ENCODE results near the gene GCSAML.

GCSAML gene

GRCh38 chr1:247540581-247540980, 8.4 kb upstream of the GCSAML start:
- TF ChIP-seq, protein P1, sequence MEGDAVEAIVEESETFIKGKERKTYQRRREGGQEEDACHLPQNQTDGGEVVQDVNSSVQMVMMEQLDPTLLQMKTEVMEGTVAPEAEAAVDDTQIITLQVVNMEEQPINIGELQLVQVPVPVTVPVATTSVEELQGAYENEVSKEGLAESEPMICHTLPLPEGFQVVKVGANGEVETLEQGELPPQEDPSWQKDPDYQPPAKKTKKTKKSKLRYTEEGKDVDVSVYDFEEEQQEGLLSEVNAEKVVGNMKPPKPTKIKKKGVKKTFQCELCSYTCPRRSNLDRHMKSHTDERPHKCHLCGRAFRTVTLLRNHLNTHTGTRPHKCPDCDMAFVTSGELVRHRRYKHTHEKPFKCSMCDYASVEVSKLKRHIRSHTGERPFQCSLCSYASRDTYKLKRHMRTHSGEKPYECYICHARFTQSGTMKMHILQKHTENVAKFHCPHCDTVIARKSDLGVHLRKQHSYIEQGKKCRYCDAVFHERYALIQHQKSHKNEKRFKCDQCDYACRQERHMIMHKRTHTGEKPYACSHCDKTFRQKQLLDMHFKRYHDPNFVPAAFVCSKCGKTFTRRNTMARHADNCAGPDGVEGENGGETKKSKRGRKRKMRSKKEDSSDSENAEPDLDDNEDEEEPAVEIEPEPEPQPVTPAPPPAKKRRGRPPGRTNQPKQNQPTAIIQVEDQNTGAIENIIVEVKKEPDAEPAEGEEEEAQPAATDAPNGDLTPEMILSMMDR (conservative IDR thresholded peaks at IDR 0.05; ENCODE audit: low read depth, low read length) = no peak
- H3K4me3 ChIP-seq (ENCODE audit: low read depth, low read length) = no peak overlapping the region
- no peak for DNase-seq (ENCODE audit: low read depth)

DNA sequence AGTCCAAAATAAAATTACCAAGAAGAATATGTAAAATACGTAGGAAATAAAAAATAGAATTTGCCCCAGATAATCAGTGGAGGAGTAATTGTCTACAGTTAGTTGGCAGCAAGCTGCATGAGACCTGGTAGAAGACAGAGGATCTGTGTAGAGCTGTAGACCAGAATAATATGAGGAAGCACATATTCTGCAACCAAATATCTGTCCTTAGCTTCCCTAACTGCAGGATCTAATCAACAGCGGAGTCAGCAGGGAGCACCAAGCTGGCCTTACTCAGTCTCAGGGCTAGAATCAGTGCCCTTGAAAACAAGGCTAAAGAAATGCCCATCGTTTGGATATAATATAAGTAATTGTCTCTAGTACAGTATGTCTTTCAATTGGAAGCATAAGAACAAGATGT, 6.1 kb upstream of the GCSAML start:
- DNase-seq (ENCODE audit: low read depth) = no peak
- no peak overlapping the region for H3K4me3 ChIP-seq (ENCODE audit: low read depth, low read length)
- TF ChIP-seq, protein P1 (conservative IDR thresholded peaks at IDR 0.05; ENCODE audit: low read depth, low read length) = no peak

- TF ChIP-seq, protein P1 (conservative IDR thresholded peaks at IDR 0.05; ENCODE audit: low read depth, low read length) = no peak
- DNase-seq (ENCODE audit: low read depth) = no peak
- no peak overlapping the region for H3K4me3 ChIP-seq (ENCODE audit: low read depth, low read length)
Observed at GRCh38 chr1:247548092-247548491, 842 bp upstream of the GCSAML start.

- H3K4me3 ChIP-seq (ENCODE audit: low read depth, low read length) = no peak overlapping the region
- TF ChIP-seq, protein P1 (conservative IDR thresholded peaks at IDR 0.05; ENCODE audit: low read depth, low read length) = no peak
Observed at GRCh38 chr1:247551721-247552120, 2.8 kb downstream of the GCSAML start.

DNA sequence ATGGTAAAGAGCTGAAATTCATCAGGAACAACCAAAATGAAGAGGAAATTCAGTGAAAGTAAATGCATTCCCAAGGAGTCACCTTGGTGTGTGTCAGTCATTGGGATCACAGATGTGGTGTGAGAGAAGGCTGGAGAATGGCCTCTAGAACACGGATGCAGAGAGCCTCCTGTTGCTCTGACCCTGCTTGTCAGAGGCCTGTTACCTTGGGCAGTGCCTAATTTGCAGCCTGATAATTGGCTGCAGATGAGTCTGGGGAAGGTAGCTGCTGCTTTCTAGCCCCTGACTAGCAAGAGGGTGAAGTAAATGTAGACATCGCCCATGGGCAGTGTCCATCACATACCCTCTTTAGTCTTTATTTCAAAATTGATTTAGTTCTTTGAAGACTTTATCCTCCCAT, 3.3 kb downstream of the GCSAML start:
- no peak for DNase-seq (ENCODE audit: low read depth)
- H3K4me3 ChIP-seq (ENCODE audit: low read depth, low read length) = no peak overlapping the region
- TF ChIP-seq, protein P1 (conservative IDR thresholded peaks at IDR 0.05; ENCODE audit: low read depth, low read length) = no peak

More at GRCh38 chr1:247551721-247552120, 2.8 kb downstream of the GCSAML start:
- peak; percentile 5 for DNase-seq (ENCODE audit: low read depth)

DNA sequence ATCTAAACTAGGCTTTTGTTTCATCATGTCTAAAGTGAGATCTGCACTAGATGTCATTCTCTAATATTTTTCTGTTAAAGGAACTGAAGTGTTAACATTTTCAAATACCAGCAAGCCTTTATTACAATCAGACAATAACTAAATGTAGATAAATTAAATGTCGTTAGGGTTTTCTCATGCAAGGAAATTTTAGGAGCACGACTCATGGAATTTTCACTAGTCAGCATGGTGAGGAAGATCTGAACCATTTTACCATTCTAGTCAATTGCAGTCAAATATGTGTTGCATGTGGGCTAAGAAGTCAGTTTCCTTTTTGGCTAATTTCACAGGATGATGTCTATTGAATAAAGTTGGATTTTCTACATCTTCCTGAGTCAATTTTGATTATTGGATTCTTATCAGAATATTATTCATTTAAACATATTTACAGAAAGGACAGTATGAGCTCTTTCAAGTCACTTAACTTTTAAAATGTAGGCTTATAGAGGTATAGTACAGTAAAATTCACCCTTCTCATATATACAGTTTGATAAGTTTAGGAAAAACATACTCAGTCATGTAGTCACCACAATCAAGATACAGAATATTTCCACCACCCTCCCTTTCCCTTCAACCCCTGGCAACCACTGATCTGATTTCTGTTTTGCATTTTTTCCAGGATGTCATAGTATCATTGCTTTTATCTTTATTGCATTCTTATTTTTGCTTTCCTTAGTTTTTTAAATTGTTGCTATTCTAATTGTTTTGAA, 9.2 kb downstream of the GCSAML start:
- no peak for DNase-seq (ENCODE audit: low read depth)
- TF ChIP-seq, protein P1 (conservative IDR thresholded peaks at IDR 0.05; ENCODE audit: low read depth, low read length) = no peak
- H3K4me3 ChIP-seq (ENCODE audit: low read depth, low read length) = no peak overlapping the region

- DNase-seq (ENCODE audit: low read depth) = no peak
- TF ChIP-seq, protein P1 (conservative IDR thresholded peaks at IDR 0.05; ENCODE audit: low read depth, low read length) = no peak
- H3K4me3 ChIP-seq (ENCODE audit: low read depth, low read length) = no peak overlapping the region
Observed at GRCh38 chr1:247561711-247562110, 12.8 kb downstream of the GCSAML start.

All from choroid plexus epithelial cell (primary cell).